HG02943 (cell line): ENCODE measurements around the gene PTPRCAP.
"Not testable (repeated sequence)": the region's sequence is repeated elsewhere in the genome, so short reads cannot be mapped to it uniquely, and the experiment has no call there.

Source experiments
- ATAC-seq: cut with Tn5 transposase; IDR thresholded peaks from one replicate; pipeline ENCODE4 v1.9.1; 2021; ENCODE audit warnings: mild to moderate bottlenecking, low read depth, moderate library complexity; ENCODE audit not compliant: unreplicated experiment

PTPRCAP gene, protein sequence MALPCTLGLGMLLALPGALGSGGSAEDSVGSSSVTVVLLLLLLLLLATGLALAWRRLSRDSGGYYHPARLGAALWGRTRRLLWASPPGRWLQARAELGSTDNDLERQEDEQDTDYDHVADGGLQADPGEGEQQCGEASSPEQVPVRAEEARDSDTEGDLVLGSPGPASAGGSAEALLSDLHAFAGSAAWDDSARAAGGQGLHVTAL

DNA sequence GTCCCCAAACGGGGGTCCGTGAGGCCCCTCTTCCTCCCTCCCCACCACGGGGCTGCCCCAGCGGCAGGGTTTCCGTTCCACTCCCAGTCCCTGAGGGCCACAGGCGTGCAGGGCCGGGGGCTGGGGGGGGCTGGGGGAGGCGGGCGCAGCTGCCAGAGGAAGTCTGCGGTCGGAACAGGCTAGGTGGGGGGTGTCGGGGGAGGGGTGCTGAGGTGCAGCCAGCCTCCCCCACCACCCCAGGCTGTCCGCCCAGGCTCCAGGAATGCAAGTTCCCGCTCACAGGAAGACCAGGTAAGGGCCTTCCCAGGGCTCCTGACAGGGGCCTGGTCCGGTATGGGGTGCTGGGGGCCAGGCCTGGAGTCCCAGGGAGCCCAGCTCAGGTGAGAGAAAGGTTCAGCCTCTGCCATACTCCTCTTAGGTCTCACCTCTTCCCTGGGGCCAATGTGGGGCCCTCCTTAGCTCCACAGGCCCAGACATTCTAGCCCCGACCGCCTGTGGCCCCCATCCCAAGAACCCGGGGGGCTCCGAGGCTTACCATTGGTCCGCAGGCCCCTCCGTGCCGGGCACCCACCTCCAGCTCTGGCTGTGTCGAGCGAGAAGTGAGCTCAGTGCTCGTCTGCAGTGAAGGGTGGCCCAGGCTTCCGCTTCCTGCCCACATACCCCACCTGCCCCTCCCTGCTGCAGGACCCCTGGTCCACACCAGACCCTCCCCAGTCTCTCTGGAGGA lies at the start of gene PTPRCAP:
Gene PTPRCAP (minus strand): TSS at position 601 of the 727 bp plus-strand sequence. CDS start 63 bp downstream, at position 538.
- ATAC-seq = no peak

DNA sequence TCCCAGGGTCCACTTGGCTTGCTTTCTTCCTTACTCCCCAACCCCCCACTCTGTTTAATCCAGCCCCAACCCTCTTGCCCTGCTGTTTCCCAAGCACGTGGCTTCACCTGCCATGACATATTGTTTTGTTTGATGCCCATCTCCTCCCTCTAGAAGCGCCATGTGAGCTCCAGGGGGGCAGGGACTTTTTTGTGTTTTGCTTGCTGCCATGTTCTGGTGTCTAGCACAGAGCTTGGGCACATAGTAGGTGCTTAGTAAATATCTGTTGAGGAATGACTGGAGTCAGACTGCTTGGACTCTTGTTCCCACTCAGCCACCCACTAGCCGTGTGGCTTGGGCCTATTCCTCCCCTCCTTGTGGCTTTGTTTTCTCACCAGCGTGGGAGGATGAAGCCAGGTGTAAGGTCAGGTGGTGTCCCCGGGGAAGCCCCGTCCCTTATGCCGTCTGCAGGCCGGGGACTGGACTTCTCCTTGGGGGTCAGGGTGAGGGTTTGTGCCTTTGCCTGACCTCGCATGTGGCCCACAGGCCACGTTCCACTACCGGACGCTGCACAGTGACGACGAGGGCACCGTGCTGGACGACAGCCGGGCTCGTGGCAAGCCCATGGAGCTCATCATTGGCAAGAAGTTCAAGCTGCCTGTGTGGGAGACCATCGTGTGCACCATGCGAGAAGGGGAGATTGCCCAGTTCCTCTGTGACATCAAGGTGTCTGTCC lies 49.2 kb upstream of the PTPRCAP start:
- ATAC-seq = no peak

DNA sequence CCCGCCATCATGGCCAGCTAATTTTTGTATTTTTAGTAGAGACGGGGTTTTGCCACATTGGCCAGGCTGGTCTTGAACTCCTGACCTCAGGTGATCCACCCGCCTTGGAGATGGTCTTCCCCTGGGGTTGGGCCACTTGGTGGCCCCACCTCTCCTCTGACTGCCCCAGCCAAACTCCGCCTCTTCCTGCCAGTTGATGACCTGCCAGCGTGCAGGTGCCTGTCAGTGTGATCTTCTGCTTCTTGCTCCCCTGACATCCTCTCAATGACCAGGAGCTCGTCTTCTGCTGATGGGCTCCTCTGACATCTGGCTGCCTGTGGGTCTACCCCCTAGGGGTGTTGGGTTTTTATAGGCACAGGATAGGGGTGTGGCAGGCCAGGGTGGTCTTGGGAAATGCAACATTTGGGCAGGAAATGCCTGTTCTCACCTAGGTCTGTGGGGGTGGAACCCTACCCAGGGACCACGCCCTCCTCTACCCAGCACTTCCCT lies 48.4 kb upstream of the PTPRCAP start:
- not testable (repeated sequence) for ATAC-seq

DNA sequence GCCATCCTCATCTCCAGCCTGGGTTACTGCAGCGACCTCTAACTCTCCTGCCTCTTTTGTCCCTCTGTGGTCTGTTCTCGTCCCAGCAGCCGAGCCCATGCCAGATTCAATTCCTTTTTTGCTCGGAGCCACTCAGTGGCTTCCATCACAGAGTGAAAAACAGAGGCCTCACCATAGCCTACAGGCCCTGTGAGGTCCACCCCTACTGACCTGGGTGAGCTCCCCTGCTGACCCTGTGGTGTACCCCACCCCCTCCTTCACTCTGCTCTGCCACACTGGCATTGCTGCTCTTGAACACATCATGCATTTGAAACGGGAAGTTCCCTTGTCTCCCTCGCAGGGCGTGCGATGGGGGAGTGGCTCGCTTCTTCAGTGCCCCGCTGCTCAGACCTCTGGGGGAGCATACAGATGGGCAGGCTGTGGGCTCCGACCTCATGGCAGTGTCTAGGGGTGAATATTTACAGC lies 47.4 kb upstream of the PTPRCAP start:
- no peak for ATAC-seq

DNA sequence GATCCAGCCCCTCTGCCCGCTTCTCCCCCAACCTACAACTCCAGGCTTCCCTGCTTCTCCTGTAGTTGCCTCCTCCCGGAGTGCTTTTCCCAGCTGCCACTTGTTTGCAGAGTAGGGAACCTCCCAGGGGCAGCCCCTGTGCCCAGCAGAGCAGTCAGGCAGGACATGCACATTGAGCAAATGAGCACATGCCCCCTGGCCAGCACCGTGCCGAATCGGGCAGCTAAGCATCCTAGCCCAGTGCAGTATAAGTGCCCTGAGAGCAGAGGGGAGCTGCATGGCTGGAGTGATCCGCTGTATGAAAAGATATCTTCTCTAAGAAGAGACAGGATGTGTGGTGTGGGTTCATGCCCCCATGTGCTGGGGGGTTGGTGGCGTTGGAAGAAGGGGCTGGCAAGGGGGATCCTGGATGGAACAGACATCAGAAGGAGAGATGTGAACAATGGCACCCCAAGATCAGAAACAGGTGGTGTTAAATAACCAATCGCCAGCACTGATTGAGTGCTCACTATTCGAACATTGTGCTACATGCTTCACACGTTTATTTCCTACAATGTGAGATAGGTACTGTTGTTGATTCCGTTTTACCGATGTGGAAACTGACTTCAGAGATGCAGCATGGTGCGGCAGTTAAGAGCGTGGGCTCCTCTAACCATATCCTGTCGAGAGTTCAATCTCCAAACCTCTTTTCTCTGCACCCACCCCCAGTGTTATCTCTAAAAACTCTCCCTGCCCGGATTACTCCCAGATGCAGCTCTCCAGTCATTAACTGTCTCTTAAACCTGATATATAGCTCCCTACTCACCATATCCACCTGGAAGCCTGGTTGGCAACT lies 46.6 kb upstream of the PTPRCAP start:
- ATAC-seq = no peak

DNA sequence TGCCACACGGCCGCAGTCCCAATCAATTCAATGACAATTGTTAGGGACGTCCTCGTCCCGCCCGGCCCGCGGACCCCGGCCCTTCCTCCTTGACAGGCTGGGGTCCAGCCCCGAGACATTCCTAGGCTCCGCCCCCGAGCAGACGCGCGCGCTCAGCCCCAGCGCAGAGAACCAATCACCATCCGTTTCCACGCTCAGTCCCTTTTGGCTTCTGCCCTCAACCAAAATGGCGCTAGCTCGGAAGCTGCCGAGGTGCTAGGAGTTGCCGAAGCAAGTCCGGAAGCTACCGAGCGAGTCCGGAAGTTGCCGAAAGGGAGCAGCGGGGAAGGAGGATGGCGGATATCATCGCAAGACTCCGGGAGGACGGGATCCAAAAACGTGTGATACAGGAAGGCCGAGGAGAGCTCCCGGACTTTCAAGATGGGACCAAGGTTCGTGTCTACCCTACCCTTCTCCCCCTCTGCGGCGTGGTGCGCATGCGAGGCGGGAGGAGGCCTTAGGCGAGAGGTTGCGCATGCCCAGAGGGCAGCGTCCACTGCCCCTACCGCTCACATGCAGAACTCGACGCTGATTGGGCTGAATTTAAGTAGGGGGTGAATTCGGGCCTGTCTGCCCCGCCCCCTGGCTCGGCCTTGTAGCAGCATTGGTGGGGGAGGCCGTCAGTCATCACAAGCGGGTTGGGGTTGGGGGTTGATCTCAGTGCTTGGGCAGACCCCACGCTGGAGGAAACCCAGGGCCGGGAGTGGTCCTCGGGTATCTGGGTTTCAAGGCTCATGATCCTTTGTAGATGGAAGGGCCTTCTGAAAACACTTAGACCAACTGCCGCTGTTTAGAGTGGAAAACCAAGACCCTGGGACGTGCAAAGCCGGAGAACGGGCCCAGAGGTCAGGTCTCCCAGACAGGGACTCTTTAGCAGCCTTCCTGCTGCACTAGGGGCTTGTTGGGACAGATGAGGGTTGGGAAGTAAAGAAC lies 45.6 kb upstream of the PTPRCAP start, which contains the start of gene AIP:
Gene AIP (plus strand): TSS at position 200 of the 972 bp plus-strand sequence. CDS start 133 bp downstream, at position 333.
- ATAC-seq = peak; percentile 72

DNA sequence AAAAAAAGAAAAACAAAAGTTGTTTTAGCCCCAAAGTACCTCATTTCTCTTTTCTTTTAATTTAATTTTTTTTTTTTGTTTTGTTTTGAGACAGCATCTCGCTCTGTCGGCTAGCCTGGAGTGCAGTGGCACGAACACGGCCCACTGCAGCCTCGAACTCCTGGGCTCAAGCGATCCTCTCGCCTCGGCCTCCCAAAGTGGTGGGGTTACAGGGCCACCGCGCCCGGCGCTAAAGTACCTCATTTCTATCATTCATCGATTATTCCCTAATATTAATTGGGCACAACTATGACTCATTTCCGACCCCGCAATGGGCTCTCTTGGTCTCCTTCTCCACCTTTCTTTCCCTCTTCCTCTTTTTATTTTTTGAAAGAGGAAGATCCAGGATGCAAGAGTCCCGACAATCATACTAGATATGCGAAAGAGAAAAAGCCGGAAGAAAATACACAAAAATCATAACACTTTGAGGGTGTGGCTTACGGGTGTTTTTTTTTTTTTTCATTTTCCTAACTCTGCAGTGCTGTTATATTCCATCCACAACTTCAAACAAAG lies 44.9 kb upstream of the PTPRCAP start:
- ATAC-seq = no peak

DNA sequence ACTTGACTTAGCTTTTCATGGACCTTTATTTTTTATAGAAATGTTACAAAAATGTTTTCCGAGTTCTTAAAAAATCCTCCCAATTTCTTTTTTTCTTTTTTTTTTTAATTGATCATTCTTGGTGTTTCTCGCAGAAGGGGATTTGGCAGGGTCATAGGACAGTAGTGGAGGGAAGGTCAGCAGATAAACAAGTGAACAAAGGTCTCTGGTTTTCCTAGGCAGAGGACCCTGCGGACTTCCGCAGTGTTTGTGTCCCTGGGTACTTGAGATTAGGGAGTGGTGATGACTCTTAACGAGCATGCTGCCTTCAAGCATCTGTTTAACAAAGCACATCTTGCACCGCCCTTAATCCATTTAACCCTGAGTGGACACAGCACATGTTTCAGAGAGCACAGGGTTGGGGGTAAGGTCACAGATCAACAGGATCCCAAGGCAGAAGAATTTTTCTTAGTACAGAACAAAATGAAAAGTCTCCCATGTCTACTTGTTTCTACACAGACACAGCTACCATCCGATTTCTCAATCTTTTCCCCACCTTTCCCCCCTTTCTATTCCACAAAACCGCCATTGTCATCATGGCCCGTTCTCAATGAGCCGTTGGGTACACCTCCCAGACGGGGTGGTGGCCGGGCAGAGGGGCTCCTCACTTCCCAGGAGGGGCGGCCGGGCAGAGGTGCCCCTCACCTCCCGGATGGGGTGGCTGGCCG lies 40.0 kb upstream of the PTPRCAP start:
- not testable (repeated sequence) for ATAC-seq

DNA sequence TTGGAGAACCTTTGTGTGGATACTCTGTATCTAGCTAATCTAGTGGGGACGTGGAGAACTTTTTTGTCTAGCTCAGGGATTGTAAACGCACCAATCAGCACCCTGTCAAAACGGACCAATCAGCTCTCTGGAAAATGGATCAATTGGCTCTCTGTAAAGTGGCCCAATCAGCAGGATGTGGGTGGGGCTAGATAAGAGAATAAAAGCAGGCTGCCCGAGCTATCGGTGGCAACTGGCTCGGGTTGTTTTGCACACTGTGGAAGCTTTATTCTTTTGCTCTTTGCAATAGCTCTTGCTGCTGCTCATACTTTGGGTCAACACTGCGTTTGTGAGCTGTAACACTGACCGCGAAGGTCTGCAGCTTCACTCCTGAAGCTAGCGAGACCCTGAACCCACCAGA lies 39.2 kb upstream of the PTPRCAP start:
- ATAC-seq = not testable (repeated sequence)

DNA sequence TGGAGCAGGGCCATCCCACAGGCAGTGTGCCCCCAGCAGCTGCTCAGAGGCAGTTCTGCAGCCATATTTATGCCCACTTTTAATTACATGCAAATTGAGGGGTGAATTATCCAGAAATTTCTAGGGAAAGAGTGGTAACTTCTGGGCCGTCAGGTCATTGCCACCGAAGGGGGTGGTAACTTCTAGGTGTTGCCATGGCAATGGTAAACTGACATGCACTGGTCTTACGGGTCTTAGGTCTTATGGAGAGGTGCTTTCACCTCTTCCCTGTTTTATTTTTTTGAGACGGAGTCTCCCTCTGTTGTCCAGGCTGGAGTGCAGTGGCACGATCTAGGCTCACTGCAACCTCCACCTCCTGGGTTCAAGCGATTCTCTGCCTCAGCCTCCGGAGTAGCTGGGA lies 35.4 kb upstream of the PTPRCAP start:
- ATAC-seq = no peak

DNA sequence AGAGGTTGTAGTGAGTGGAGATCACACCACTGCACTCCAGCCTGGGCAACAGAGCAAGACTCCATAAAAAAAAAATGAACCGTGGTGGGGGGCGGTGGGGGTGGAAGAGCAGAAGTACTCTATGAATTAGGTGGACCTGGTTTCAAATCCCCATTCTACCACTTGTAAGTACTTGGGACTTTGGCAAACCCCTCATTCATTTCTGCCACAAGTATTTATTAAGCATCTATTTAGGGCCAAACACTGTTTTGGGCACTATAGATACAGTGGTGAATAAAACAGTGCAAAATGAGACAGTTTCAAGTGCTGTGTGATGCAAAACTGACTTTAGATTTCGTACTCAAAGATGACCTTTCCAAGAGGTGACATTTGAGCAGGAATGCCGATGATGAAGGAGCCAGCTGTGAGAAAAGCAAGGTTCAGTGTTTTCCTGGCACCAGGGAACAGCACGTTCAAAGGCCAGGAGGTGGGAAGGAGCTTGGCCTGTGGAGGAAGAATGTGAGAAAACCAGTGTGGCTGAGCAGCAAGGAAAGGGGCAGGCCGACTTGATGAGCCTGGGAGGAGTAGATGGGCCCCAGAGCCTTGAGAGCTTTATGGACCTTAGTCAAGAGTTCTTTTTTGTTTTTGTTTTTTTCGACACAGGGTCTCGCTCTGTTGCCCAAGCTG lies 33.0 kb upstream of the PTPRCAP start:
- ATAC-seq = no peak

DNA sequence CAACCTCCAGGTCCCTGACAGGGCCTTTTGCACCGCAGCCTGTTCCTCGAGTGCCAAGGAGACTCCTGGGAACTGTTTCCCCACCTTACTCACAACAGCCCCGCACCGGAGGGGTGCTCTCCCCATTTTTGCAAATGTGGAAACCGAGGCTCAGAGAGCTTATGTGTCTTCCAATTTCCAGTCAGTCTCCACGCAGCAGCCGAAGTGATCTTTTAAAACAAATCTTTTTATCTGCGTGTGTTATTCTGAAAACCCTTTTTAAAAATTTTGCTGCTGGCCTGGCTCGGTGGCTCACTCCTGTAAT lies 32.0 kb upstream of the PTPRCAP start:
- ATAC-seq = no peak

DNA sequence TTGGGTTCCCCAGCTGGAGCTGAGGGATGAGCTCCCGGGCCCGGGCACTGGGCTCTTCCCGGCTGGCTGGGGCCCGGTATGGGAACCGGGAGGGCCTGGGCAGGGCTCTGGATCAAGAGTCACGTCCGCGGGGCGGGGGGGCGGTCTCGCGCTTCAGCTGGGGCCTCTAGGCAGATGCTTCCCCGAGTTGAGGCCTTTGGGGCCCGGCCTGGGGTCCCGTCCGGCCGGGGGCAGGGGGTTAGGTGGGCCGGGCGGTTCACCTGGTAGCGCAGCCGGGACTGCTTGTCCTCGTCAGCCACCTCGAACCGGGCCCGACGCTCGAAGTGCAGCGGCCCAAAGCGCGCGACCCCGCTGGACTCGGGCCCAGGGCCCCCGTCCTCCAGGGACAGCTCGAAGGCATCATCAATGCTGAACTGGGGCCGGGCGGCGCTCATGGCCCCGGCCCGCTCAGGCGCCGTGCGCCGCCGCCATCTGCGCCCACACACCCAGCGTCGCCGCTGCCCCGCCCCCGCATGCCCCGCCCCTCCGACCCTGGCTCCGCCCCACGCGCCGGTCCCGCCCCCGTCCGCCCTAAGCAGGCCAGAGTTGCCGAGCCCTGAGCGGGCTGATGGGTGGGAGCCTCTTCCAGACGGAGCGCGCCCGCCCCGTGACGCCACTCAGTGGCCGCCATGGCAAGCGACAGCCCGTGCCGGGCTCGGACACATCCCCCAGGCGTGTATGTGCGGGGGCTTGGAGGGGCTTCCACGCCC lies 31.5 kb upstream of the PTPRCAP start, which contains the start of gene TMEM134:
Gene TMEM134 (minus strand): TSS at position 493 of the 749 bp plus-strand sequence. CDS start 59 bp downstream, at position 434.
- peak; percentile 49 for ATAC-seq

DNA sequence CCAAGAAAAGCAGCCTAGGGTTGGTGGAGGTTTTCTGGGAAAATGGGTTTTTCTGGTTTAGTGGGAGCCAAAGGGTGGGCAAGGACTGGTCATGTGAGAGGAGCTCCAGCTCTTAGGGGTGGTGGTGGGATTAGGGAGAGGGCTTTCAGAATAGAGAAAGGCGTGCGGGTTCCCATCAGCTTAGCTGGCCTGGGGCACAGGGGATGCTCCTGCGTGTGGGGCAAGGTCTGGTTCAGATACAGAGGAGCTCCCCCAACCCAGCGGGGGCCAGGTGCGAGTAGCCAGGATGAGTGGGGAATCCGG lies 30.9 kb upstream of the PTPRCAP start:
- ATAC-seq = no peak

DNA sequence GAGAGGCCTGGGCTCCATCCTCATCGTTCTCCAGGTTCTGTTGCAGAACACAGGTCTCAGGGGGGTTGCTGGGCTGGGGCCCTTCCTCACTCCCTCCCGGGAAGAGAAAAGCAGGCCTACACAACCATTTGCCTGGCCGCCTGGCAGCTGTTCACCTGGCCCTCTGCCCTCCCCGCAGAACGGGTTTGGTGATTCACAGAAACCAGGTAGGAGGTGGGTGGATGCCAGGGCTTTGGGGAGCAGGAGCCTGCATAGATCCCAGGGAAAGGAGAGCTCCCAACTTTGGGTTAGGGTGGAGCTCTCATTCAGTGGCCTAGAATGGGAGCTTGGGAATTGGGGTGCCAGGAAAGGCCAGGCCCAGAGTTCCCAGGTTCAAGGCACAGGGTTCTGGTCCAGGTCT lies 30.6 kb upstream of the PTPRCAP start:
- no peak for ATAC-seq

DNA sequence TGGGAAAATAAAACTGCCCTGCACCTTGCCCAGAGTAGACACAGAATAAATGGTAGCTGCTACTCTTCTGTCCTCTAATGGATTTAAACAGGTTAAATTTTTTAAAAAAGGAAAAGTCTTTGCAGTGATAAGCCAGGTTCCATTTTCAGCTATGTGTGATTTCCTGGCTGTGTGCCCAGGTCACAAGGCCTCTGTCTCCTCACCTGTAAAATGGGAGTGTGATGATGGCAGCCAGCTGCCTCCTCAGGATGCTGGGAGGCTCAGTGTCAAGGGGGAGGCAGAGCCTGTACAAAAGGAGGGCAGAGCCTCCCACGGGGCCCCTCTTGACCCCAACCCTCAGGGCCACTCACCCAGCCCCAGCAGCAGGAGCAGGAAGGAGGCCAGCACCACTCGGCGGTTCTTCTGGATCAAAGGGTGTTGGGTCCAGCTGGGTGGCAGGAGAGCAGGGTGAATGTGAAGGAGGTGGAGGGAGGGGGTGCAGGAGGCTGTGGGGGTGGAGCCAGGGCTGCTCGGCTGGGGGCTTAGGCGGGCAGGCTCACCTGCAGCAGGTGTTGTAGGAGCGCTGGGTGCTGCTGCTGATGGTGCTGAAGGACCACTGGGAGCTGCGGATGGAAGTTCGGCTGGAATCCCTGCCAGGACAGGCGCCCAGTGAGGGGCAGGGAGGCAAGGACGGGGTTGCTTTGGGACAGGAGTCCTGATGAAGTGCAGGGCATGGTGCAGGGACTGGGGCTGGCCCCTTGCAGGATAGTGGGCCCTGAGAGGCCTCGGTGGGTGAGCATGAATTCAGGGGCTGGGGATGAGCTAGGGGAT lies 29.7 kb upstream of the PTPRCAP start:
- no peak for ATAC-seq
